Daoy (cell line): ENCODE results near the gene FNDC1. TPM values are rescaled to one million over a fixed set of nuclear protein-coding genes. Genes with fewer than 3 reads are reported as not detected.

ENCODE experiments used
- DNase-seq: peaks from one replicate; pipeline ENCODE4 v3.0.0-alpha.2; 2015; ENCODE audit warnings: low read depth
- total RNA-seq: library from RNA; depleted of rRNA; stranded (reverse); fragments of >200 nt; shearing (Covaris generic); gene quantifications from 2 replicates; pipeline ENCODE4 v1.2.3, GENCODE V29; 2014

The FNDC1 gene
- total RNA-seq, 1 experiment from 2014 or later: under 0.01 TPM

DNA sequence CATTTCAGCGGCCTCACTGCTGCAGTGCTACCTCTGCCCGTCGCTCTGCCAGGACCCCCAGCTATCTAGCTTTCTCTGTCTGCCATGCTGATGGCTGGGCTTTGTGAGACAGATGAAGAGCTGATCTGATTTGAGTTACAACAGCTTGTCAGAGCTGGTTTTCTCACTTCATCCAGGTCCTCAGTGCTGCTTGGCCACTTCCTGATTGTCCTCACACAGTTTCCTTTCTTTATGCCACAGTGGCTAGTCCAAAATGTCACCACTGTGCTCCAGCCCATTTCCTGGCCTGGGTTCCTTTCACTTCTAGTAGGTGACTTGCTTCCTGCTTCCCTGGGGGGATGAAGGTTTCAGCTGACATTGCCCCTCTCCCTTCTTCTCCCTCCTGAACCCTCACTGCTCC is 35.4 kb downstream of the FNDC1 start:
- no peak for DNase-seq

DNA sequence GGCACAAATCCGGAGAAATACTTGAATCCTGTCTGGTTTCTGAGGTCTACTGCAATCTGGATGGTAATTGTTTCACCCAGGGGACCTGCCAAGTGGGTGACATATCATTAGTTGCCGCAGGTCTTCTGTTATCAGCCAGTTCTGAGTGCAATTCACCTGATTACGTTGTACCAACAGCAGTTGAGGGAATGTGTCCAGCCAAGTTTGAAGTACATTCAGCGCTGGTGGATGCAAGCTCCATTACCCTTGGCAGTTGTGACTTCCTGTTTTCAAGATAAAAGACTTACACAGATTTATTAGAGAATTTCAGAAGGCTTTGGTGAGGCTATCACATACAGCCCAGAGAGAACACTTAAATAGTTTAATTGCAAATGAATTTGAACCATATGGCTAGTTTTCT is 42.8 kb downstream of the FNDC1 start:
- DNase-seq: no peak

DNA sequence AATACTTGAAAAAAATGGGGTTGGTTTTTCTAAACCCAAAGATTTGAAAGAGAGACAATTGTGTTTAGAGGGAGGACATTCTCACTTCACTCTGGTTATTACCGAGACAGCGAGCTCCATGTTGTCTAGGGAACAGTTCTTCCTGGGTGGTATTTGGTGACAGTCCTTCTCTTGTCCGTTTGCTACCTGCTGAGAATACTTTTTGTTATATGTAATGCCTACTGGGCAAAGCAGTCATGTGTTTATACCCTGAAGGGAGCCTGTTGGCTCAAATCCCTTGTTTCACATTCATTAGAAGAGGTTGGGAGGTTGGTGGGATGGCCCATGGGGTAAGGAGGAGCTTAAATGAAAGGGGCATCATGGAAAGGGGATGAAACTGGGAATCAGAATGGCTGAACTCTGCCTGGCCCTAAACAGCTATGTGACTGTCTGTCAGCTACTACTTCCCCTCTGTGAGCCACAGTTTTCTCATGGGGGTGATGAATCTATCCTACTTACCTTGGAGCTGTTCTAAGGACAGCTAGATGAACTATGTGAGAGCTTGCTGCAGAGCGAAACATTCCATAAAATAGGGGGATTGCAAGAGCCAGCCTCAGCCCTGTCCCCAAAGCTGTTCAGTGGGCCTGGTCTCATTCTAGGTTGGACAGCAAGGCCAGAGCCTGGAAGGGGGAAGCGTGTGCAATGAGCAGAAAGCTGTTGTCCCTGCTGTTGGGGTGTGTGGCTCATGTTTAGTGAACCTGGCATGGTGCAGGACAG is 43.5 kb downstream of the FNDC1 start:
- no peak for DNase-seq

DNA sequence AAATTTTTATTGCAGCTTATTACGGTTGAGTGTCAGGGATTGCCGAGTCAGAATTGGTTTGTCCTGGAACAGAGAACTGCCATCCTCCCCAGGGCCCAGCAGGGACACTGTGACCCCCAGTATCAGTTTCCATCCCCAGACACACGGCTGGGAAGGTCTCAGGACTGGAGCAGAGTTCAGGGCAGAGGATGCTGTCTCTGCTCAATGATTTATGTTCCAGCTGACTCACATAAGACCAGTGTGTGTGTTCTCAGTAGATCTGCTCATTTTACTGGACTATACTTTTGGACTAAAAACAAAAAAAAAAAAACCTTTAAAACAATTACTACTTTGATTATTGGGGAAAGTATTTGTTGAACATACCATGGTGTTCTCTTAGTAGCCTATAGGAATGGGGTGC is 44.2 kb downstream of the FNDC1 start:
- no peak for DNase-seq

DNA sequence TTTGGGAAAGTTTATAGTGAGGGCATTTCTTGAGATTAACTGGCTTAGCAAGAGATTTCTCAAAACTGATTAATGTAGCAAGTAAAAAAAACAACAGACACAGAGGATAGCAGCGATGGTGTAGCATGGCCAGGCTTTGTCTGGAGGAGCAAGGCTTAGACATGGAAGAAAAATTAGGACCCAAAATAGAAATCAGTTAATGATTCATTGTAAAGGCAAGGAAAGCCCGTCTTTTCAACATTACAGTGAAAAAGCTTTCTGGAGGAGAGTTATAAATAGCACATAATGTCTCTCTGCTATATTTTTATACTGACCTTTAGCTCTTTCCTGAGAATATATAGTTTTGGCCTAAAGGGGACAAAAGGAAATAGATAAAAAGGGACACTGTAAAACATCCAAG is 45.1 kb downstream of the FNDC1 start:
- DNase-seq: no peak

DNA sequence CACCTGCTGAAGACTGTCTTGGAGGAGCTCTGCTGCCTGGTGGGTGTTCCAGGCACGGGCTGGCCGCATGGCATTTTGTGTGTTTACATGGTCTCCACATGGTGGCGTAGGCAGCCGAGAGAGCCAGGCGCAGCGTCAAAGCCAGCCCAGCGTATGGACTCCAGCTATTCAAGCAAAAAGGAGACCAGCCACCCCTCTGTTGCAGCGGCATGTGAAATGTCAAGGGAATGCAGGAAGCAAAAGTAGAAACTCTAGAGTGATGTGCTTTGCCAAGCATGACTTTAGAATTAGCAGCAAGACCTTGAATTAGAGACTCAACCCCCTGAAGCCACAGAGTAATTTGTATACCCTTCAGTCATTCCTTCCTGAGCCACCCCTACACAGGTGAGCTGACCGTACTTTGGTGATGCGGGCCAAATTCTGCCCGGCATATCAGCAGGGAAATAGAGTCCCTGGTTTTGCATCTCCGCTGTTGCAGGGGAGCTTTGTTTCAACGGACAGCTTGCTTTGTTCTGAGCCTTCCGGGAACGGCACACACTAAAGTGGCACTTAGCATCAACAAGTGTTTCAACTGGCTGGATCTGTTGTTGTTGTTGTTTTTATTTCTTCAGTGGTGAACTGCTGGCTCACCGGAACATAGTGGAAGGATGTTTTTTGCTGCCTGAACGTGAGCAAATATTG is 48.5 kb downstream of the FNDC1 start:
- no peak for DNase-seq

DNA sequence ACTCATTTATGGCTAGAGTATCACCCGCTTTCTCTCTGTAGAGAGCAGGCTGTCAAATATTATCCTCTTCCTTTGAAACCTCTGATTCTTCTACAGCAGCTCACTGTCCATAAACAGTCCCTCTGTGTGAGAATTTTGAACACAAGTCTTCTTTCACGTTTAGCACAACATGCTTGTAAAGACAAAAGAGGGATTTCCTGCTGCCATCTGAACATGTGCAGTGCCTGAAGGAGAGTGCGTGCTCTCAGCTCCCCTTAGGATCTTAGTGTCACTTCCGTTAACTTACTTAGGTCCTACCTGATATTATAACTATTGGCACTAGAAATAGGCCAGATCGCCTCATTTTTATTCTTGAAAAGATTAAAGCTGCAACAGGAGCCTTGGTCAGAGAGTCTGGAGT is 50.9 kb downstream of the FNDC1 start:
- no peak for DNase-seq

DNA sequence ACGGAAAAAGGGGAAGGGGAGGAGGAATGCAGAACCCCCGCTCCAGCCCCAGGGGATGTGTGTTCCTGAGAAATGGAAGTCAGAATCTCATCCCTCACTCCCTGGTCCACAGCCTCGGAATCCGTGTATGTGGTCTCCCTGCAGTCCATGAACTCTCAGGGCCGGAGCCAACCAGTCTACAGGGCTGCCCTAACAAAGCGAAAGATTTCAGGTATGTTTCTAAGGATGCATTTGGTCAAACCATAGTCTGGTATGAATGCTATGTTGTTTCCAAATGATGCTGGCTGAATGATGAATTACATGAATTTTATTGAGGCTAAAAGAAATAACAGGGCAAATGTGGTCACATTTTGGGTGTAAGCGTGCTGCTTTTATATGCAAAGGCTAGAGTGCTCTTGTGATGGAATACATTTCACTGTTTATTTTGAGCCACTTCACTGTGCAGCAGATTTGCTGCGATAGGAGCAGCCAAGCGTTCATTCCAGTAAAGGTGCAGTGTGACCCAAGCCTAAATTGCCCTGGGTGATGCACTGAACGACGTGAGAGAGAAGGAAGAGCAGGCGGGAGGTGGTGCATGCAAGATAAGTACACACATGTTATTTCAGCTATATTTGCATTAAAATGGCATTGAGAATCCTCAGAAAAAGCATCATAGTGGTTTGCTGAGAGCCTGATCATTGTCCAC is 52.4 kb downstream of the FNDC1 start:
- DNase-seq: no peak

DNA sequence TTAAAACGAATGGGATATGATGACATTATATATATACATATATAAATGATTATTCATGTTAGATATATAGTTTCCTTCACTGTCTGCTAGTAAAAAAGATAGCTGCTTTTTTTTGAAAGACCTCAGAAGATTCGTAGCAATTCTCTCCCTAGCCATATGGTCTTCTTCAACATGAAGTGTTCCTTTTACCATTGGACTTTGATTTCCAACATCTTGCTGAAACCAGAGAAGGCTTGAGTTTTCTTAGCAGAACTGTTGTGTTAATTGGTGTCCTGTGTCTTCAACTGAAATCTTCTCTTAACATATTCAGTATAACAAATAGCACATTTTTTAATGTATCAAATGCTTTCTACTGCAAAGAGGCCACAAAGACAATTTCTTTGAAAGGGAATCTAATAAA is 55.3 kb downstream of the FNDC1 start:
- no peak for DNase-seq

DNA sequence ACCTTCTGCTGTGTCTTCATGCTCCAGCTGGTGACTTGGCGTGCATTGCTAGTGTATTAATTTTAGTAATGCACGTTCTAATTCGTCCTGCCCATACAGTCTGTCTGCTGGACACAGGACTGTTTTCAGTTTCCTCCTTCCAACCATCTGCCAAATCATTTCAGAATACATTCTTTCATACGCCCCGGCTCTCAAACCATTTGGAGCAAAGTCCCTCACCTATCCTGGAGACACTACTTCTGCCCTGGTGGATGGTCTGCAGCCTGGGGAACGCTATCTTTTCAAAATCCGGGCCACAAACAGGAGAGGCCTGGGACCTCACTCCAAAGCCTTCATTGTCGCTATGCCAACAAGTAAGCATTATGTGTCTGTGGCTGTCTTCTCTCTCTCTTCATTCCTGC is 60.5 kb downstream of the FNDC1 start:
- no peak for DNase-seq

DNA sequence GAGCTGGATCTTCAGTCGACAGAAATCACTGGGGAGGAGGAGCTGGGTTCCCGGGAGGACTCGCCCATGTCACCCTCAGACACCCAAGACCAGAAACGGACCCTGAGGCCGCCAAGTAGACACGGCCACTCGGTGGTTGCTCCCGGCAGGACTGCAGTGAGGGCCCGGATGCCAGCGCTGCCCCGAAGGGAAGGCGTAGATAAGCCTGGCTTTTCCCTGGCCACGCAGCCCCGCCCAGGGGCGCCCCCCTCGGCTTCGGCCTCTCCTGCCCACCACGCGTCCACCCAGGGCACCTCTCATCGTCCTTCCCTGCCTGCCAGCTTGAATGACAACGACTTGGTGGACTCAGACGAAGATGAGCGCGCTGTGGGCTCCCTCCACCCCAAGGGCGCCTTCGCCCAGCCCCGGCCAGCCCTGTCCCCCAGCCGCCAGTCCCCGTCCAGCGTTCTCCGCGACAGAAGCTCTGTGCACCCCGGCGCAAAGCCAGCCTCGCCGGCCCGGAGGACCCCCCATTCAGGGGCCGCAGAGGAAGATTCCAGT is 63.0 kb downstream of the FNDC1 start:
- no peak for DNase-seq

DNA sequence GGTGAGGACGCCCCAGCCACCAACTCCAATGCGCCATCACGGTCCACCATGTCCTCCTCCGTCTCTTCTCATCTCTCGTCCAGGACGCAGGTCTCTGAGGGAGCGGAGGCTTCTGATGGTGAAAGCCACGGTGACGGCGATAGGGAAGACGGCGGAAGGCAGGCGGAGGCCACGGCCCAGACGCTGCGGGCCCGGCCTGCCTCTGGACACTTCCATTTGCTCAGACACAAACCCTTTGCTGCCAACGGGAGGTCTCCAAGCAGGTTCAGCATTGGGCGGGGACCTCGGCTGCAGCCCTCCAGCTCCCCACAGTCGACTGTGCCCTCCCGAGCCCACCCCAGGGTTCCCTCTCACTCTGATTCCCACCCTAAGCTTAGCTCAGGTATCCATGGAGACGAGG is 63.6 kb downstream of the FNDC1 start:
- no peak for DNase-seq

DNA sequence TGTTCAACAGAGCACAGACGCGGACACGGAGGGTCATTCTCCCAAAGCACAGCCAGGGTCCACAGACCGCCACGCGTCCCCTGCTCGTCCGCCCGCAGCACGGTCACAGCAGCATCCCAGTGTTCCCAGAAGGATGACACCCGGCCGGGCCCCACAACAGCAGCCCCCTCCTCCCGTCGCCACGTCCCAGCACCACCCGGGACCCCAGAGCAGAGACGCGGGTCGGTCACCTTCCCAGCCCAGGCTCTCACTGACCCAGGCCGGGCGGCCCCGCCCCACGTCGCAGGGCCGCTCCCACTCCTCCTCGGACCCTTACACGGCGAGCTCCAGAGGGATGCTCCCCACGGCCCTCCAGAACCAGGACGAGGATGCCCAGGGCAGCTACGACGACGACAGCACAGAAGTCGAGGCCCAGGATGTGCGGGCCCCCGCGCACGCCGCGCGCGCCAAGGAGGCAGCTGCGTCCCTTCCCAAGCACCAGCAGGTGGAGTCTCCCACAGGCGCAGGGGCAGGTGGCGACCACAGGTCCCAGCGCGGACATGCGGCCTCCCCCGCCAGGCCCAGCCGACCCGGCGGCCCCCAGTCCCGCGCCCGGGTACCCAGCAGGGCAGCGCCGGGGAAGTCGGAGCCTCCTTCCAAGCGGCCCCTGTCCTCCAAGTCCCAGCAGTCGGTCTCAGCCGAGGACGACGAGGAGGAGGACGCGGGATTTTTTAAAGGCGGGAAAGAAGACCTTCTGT is 64.3 kb downstream of the FNDC1 start:
- DNase-seq: no peak

DNA sequence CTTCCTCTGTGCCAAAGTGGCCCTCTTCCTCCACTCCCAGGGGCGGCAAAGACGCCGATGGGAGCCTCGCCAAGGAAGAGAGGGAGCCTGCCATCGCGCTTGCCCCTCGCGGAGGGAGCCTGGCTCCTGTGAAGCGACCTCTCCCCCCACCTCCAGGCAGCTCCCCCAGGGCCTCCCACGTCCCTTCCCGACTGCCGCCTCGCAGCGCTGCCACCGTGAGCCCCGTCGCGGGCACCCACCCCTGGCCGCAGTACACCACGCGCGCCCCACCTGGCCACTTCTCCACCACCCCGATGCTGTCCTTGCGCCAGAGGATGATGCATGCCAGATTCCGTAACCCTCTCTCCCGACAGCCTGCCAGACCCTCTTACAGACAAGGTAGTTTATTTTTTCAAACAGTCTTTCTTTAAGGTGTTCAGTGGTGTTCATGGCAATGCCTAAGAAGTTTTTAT is 64.9 kb downstream of the FNDC1 start:
- no peak for DNase-seq

DNA sequence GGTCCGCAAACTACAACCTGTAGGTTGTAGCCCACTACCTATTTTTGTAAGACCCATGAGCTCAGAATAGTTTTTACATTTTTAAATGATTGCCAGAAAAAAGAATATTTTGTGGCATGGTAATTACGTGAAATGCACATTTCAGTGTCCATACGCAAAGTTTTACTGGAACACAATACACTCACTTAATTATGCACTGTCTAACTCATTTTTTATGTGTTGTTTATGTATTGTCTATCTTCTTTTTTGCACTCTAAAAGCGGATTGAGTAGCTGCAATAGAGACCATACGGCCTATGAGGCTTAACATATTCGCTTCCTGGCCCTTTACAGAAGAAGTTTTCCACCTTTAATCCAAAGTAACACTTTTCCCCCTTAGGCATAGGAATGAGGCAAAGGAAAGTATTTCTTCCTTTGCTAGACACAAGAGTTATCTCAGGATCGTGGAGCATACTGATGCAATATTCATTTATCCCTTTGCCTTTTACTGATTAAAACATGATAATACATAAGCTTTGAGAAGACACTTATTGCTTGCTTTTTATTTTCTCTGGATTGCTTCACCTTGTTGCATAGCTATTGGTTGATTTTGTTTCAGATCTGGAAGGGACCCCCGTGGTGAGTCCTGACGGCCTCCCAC is 69.8 kb downstream of the FNDC1 start:
- no peak for DNase-seq

DNA sequence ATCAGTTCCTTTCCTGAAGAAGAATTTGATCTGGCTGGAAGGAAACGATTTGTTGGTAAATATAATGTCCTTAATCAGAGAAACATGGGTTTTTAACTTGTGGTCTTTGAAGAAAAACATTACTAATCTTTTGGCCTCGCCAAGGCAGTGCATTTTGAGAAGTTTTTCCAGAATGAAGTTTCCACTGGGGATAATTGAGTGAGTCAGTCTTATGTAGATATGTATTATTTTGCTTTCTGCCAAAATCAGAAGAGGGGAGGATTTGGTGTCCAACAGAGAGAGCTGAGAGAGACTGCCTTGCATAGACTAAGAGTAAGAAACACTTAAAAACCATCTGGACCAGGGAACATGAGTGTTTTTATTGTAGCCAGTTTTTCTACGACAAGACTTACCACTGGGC is 79.9 kb downstream of the FNDC1 start:
- DNase-seq: no peak

DNA sequence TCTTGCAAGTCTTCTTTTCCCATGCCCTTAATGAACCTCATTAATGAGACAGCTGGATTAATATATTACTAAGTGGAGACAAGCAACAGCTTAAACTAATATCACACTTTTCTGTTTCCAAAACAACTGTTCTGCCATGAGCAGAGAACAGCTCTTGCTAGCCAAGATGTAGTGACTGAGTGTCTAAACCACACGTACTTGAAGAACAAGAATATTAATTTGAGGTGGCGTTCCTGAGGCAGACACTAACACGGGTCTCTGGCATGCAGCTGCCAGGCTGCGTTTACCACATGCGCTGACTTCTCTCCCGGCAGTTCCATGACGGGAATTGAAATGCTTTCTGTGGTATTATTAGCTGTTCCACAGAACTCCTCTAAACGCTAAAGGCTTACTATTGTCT is 80.6 kb downstream of the FNDC1 start:
- no peak for DNase-seq

DNA sequence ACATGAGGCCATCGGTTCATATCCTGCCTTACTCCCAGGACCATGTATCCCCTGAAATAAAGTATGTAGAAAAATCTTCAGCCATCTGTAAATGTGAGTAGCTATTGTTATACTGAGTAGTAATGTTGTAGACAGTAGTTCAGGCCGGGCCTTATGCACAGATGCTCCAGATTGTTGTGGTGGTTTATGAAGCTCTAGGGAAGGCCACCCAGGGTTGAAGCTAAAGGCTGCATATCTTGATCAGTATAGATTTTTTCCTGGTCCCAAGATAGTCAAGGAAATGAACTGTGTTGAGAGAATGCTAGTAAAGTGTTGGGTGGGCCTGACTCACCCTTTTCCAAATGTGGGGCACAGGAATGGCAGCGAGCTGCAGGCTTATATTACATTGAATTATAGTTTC is 81.4 kb downstream of the FNDC1 start:
- no peak for DNase-seq

DNA sequence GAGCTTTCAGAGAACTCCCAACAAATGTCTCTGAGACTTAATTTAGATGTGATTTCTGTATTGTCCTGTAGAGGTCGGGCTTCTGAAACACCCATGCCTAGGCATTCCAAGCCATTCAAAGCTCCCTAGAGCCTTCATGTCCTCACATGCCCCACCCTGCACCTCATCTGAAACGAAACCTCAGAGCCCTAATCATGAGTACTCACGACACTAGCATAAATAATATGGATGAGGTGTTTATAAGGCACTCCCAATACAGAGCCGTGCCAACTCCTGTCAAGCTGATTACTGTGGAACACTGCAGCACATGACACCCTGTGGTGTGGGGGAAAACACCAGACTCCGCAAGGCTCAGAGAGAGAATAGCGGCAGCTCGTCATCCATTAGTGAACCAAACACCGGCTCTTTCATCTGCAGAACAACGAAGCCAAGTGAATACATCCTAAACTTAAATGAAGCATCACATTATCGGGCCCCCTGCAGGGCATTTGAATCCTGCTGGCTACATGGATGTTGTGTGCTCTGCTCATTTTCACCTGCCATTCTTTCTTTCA is 83.8 kb downstream of the FNDC1 start:
- peak; percentile 46 for DNase-seq

DNA sequence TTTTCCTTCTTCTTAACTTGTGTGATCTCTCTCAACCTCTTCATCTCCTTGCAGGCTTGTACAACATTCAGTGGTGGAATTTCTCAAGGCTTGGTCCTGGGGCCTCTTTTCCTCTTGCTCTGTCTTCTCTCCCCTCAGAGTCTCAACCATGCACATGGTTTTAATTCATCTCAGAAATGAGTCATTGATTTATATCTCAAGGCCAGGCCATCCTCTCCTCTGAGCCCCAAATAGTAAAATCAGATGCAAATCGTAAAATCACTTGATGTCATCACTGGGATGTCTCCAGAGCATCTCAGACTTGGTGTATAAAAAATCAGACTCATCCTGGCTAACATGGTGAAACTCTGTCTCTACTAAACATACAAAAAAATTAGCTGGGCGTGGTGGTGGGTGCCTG is 85.0 kb downstream of the FNDC1 start:
- DNase-seq: no peak

DNA sequence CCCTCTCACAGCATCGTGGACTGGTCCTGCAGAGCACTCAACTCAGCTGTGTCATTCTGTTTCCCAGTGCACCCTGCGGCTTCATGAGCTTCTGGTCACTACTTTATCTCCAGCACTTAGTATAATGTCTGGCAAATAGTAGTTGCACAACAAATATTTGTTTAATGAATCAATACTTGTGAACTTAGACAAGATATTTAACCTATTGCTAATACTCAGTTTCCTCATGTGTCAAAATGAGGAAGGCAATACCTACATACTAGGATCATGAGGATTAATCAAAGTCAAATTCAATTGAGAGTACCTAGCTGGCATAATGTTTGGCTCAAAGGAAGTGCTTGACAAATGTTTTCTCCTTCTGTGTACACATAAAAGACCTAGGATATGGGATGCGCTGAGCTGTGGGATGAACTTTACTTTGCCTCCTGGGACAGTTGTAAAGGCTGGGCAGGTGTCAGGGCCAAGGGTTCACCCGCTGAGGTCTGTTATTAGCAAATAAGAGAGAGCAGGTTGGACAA is 86.3 kb downstream of the FNDC1 start:
- DNase-seq: no peak
